Neural progenitor cell (in vitro differentiated cells): ENCODE data around the gene FASN. TPM values are rescaled to one million over a fixed set of nuclear protein-coding genes. Genes with fewer than 3 reads are reported as not detected.

Experiments
- DNase-seq: peaks from one replicate; pipeline ENCODE4 v3.0.0-alpha.2; 2016; ENCODE audit warnings: low spot score
- H2AFZ ChIP-seq: fragments of 200-600 bp; sonication (generic); replicated peaks from 2 replicates; pipeline ENCODE4 v1.6.1; 2016; ENCODE audit warnings: antibody characterized with exemption
- H3F3A ChIP-seq: fragments of 200-600 bp; sonication (generic); 2 replicates; pipeline ENCODE4 v1.6.1; 2016; ENCODE audit warnings: antibody characterized with exemption, low read depth
- H3K27ac ChIP-seq: fragments of 200-600 bp; sonication (generic); 2 replicates; pipeline ENCODE4 v1.5.1; 2016; ENCODE audit warnings: mild to moderate bottlenecking
- H3K27me3 ChIP-seq: fragments of 200-600 bp; sonication (generic); 2 replicates; pipeline ENCODE4 v1.6.1; 2016; ENCODE audit warnings: mild to moderate bottlenecking, moderate library complexity
- H3K36me3 ChIP-seq: fragments of 200-600 bp; sonication (generic); 2 replicates; pipeline ENCODE4 v1.5.1; 2016
- H3K4me1 ChIP-seq: fragments of 200-600 bp; sonication (generic); 2 replicates; pipeline ENCODE4 v1.6.1; 2016; ENCODE audit warnings: mixed run types
- H3K4me2 ChIP-seq: fragments of 200-600 bp; sonication (generic); 2 replicates; pipeline ENCODE4 v1.6.1; 2016
- H3K4me3 ChIP-seq: fragments of 200-600 bp; sonication (generic); 2 replicates; pipeline ENCODE4 v1.5.1; 2016
- H3K79me2 ChIP-seq: fragments of 200-600 bp; sonication (generic); 2 replicates; pipeline ENCODE4 v1.6.1; 2016; ENCODE audit warnings: low read depth
- H3K9ac ChIP-seq: fragments of 200-600 bp; sonication (generic); 2 replicates; pipeline ENCODE4 v1.6.1; 2016
- H3K9me3 ChIP-seq: fragments of 200-600 bp; sonication (generic); 2 replicates; pipeline ENCODE4 v1.5.1; 2016; ENCODE audit warnings: low read depth
- H4K20me1 ChIP-seq: fragments of 200-600 bp; sonication (generic); 2 replicates; pipeline ENCODE4 v1.6.1; 2016; ENCODE audit warnings: low read depth
- H3K27ac Mint-ChIP-seq: 3 replicates; pipeline ENCODE4 v1.8.0; 2021; ENCODE audit warnings: mixed read lengths
- H3K27me3 Mint-ChIP-seq: 2 replicates; pipeline ENCODE4 v1.8.0; 2022; ENCODE audit warnings: low read depth, mild to moderate bottlenecking, inconsistent platforms, moderate library complexity, mixed read lengths; ENCODE audit not compliant: insufficient read depth
- H3K36me3 Mint-ChIP-seq: 3 replicates; pipeline ENCODE4 v1.8.0; 2021; ENCODE audit warnings: mixed read lengths
- H3K4me1 Mint-ChIP-seq: 3 replicates; pipeline ENCODE4 v1.8.0; 2021; ENCODE audit warnings: mixed read lengths
- H3K4me3 Mint-ChIP-seq: 3 replicates; pipeline ENCODE4 v1.8.0; 2021; ENCODE audit warnings: mild to moderate bottlenecking, moderate library complexity, mixed read lengths
- H3K9me3 Mint-ChIP-seq: 3 replicates; pipeline ENCODE4 v1.8.0; 2020; ENCODE audit warnings: mixed read lengths
- CTCF ChIP-seq: fragments of 200-600 bp; sonication (generic); IDR thresholded peaks from 2 replicates; pipeline ENCODE4 v1.5.1; 2017; ENCODE audit warnings: antibody characterized with exemption, mild to moderate bottlenecking
- EZH2 ChIP-seq: fragments of 200-600 bp; sonication (generic); IDR thresholded peaks from 2 replicates; pipeline ENCODE4 v1.6.1; 2017; ENCODE audit warnings: antibody characterized with exemption, mild to moderate bottlenecking, moderate library complexity
- EZH2phosphoT487 ChIP-seq: fragments of 200-600 bp; sonication (generic); IDR thresholded peaks from 2 replicates; pipeline ENCODE4 v1.6.1; 2017; ENCODE audit warnings: antibody characterized with exemption
- total RNA-seq: library from RNA; depleted of rRNA; stranded (reverse); fragments of >200 nt; gene quantifications from 2 replicates; pipeline ENCODE4 v1.2.3, GENCODE V29; 2015; ENCODE audit warnings: low replicate concordance

Gene FASN
- total RNA-seq, 1 donor from 2014 or later = 77.9 TPM

GRCh38 chr17:82056729-82057621 lies 41.1 kb downstream of the FASN start:
- no peak for TF ChIP-seq EZH2phosphoT487
- TF ChIP-seq CTCF = no peak
- no peak for TF ChIP-seq EZH2
- Histone ChIP-seq H4K20me1 (peaks cover 18% of the 10 kb centered on the region), H3F3A (peaks cover 3% of the 10 kb centered on the region), H3K4me2 (no peak overlapping the region), H2AFZ (no peak overlapping the region), H3K9me3 (no peaks in the 10 kb centered on the region), H3K27me3 (no peaks in the 10 kb centered on the region), H3K79me2 (peaks cover 14% of the 10 kb centered on the region), H3K9ac (no peak overlapping the region), H3K27ac (no peak overlapping the region), H3K4me1 (peaks cover 7% of the 10 kb centered on the region), H3K36me3 (no peaks in the 10 kb centered on the region), H3K4me3 (no peak overlapping the region)
- peaks cover 4% of the 10 kb centered on the region for H3K4me1 Mint-ChIP-seq
- DNase-seq = no peak
- H3K4me3 Mint-ChIP-seq = no peak overlapping the region
- H3K27me3 Mint-ChIP-seq = peaks cover 2% of the 10 kb centered on the region
- peaks cover 3% of the 10 kb centered on the region for H3K36me3 Mint-ChIP-seq
- no peak overlapping the region for H3K27ac Mint-ChIP-seq
- no peaks in the 10 kb centered on the region for H3K9me3 Mint-ChIP-seq

- Histone ChIP-seq H3K9ac (no peak overlapping the region), H4K20me1 (peaks cover 18% of the 10 kb centered on the region), H3K36me3 (no peaks in the 10 kb centered on the region), H3K4me2 (no peak overlapping the region), H3K4me1 (peaks cover 7% of the 10 kb centered on the region), H3K79me2 (peaks cover 14% of the 10 kb centered on the region), H3K4me3 (no peak overlapping the region), H2AFZ (no peak overlapping the region), H3K27me3 (no peaks in the 10 kb centered on the region), H3K9me3 (no peaks in the 10 kb centered on the region), H3K27ac (no peak overlapping the region), H3F3A (peaks cover 3% of the 10 kb centered on the region)
- Mint-ChIP-seq H3K9me3 (no peaks in the 10 kb centered on the region), H3K4me1 (peaks cover 4% of the 10 kb centered on the region), H3K27me3 (peaks cover 2% of the 10 kb centered on the region), H3K4me3 (no peak overlapping the region), H3K27ac (no peak overlapping the region), H3K36me3 (peaks cover 3% of the 10 kb centered on the region)
- DNase-seq = no peak
- TF ChIP-seq EZH2phosphoT487 (no peak), EZH2 (no peak), CTCF (no peak)
Measured at GRCh38 chr17:82055965-82056728, 41.9 kb downstream of the FASN start.

GRCh38 chr17:82055023-82055964 lies 42.7 kb downstream of the FASN start:
- H3K9ac ChIP-seq = no peak overlapping the region
- Mint-ChIP-seq H3K27me3 (peaks cover 2% of the 10 kb centered on the region), H3K9me3 (no peaks in the 10 kb centered on the region), H3K36me3 (peaks cover 3% of the 10 kb centered on the region), H3K27ac (no peak overlapping the region), H3K4me3 (peak overlapping the region; percentile 64), H3K4me1 (peaks cover 4% of the 10 kb centered on the region)
- no peaks in the 10 kb centered on the region for H3K36me3 ChIP-seq
- H3K4me1 ChIP-seq = peaks cover 7% of the 10 kb centered on the region
- peaks cover 14% of the 10 kb centered on the region for H3K79me2 ChIP-seq
- peaks cover 18% of the 10 kb centered on the region for H4K20me1 ChIP-seq
- H3K4me3 ChIP-seq = no peak overlapping the region
- H3K4me2 ChIP-seq = no peak overlapping the region
- TF ChIP-seq CTCF (no peak), EZH2 (no peak), EZH2phosphoT487 (no peak)
- no peaks in the 10 kb centered on the region for H3K27me3 ChIP-seq
- H2AFZ ChIP-seq = no peak overlapping the region
- no peak overlapping the region for H3K27ac ChIP-seq
- no peaks in the 10 kb centered on the region for H3K9me3 ChIP-seq
- peaks cover 3% of the 10 kb centered on the region for H3F3A ChIP-seq
- DNase-seq = no peak
